ENCODE results near the gene SNCAIP. TPM values are rescaled to one million over a fixed set of nuclear protein-coding genes. Genes with fewer than 3 reads are reported as not detected.

SNCAIP gene
- total and polyA plus RNA-seq, 9 of the 15 experiments (the other 6 are each of a cell fraction or from before 2014, with no cell fraction given): 0.04 TPM; not detected in 8

- no peaks in the 10 kb centered on the region for H3K9me3 ChIP-seq (replicated peaks; ENCODE audit: control insufficient read depth, insufficient read depth, low read depth, low read length)
- H3K9ac ChIP-seq (ENCODE audit: insufficient read depth in 1 of 2, low read depth in 2 of 2, low read length in 2 of 2): no peak overlapping the region
- intact Hi-C loops (cut with micrococcal nuclease): no loop called here
- no peaks in the 10 kb centered on the region for H3K27me3 ChIP-seq (ENCODE audit: control insufficient read depth in 2 of 2, insufficient read depth in 2 of 2, low read length in 2 of 2)
- WGBS (ENCODE audit: insufficient coverage, low coverage, missing lambda C conversion rate): 0% methylated on average over 4 of the region's 4 CpGs
- H3K4me3 ChIP-seq: no peak overlapping the region
- H3K27ac ChIP-seq (ENCODE audit: extremely low read depth, low read depth, low read length): no peak overlapping the region
- no peak overlapping the region for H2AFZ ChIP-seq (ENCODE audit: low read depth, low read length)
- in situ Hi-C loops (cut with MboI): no loop called here
- ATAC-seq (no peak), FAIRE-seq (no peak), DNase-seq (ENCODE audit: extremely low read depth in 1 of 4, low spot score in 3 of 4) (no peak)
- H3K4me2 ChIP-seq (ENCODE audit: insufficient read depth, low read length): no peak overlapping the region
- H3K36me3 ChIP-seq (ENCODE audit: control insufficient read depth, insufficient read depth, low read length): no peaks in the 10 kb centered on the region
- no peaks in the 10 kb centered on the region for H3K4me1 ChIP-seq (replicated peaks in 1 of 2; ENCODE audit: control insufficient read depth in 2 of 2, insufficient read depth in 2 of 2, low read length in 2 of 2)
- ChIA-PET CTCF (ENCODE audit: low intra/inter-chr PET ratio) (no interaction called here), POLR2A (interaction anchor here (1.0 kb wide), 1 partner anchor 72 kb away, joined by 3 read pairs; no protein-coding TSS in a partner anchor)
- H3K9me1 ChIP-seq (ENCODE audit: control insufficient read depth, insufficient read depth, low read length): no peaks in the 10 kb centered on the region
- BruUV-seq (replicated peaks): no TSS peak
- H3K79me2 ChIP-seq (ENCODE audit: control insufficient read depth, insufficient read depth, low read length): no peaks in the 10 kb centered on the region
- no peaks in the 10 kb centered on the region for H4K20me1 ChIP-seq (replicated peaks; ENCODE audit: control insufficient read depth, insufficient read depth, low read length)
- TF ChIP-seq ZNF134 (CRISPR knock-in tag; conservative IDR thresholded peaks at IDR 0.05) (no peak), MYC (IDR thresholded peaks at IDR 0.05; ENCODE audit: low read depth, low read length) (no peak), MYC (CRISPR knock-in tag; IDR thresholded peaks at IDR 0.05; ENCODE audit: borderline replicate concordance, low read depth) (no peak), TAF9B (IDR thresholded peaks at IDR 0.05; ENCODE audit: partially characterized antibody) (no peak), ZNF436 (CRISPR knock-in tag; IDR thresholded peaks at IDR 0.05) (no peak), ZKSCAN1 (IDR thresholded peaks at IDR 0.05; ENCODE audit: low read depth, low read length) (no peak), MITF (IDR thresholded peaks at IDR 0.05) (no peak), ZBTB5 (IDR thresholded peaks at IDR 0.05) (no peak), HNRNPH1 (optimal IDR thresholded peaks at IDR 0.05; ENCODE audit: low read depth, low read length) (no peak), ARHGAP35 (IDR thresholded peaks at IDR 0.05; ENCODE audit: partially characterized antibody) (no peak), NR2C1 (IDR thresholded peaks at IDR 0.05) (no peak), NR2C1 (tag; IDR thresholded peaks at IDR 0.05) (no peak), TCF3 (CRISPR knock-in tag; IDR thresholded peaks at IDR 0.05) (no peak), ZBTB34 (CRISPR knock-in tag; IDR thresholded peaks at IDR 0.05) (no peak), NR1H2 (CRISPR knock-in tag; IDR thresholded peaks at IDR 0.05) (no peak), ZC3H11A (IDR thresholded peaks at IDR 0.05; ENCODE audit: low read depth, low read length) (no peak), OTX1 (CRISPR knock-in tag; IDR thresholded peaks at IDR 0.05) (no peak)
- TF ChIP-seq, protein P1, sequence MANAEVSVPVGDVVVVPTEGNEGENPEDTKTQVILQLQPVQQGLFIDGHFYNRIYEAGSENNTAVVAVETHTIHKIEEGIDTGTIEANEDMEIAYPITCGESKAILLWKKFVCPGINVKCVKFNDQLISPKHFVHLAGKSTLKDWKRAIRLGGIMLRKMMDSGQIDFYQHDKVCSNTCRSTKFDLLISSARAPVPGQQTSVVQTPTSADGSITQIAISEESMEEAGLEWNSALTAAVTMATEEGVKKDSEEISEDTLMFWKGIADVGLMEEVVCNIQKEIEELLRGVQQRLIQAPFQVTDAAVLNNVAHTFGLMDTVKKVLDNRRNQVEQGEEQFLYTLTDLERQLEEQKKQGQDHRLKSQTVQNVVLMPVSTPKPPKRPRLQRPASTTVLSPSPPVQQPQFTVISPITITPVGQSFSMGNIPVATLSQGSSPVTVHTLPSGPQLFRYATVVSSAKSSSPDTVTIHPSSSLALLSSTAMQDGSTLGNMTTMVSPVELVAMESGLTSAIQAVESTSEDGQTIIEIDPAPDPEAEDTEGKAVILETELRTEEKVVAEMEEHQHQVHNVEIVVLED (CRISPR knock-in tag; IDR thresholded peaks at IDR 0.05): no peak
Measured at GRCh38 chr5:122286541-122286940, 25.5 kb upstream of the SNCAIP start.
